ENCODE data around the gene G6PC1.

G6PC1 gene

GRCh38 chr17:42906772-42907446, 6.3 kb downstream of the G6PC1 start:
- H3K27me3 ChIP-seq (ENCODE audit: insufficient read depth, poor library complexity, severe bottlenecking) = no peaks in the 10 kb centered on the region
- peak in 1 of 2 experiments; percentile 35 for DNase-seq (ENCODE audit: low read depth in 1 of 2, low spot score in 1 of 2)
- no peak overlapping the region for H3K4me3 ChIP-seq (replicated peaks; ENCODE audit: insufficient read depth, low read length)
- no peak overlapping the region for H3K27ac ChIP-seq (replicated peaks)
- TF ChIP-seq SPI1 (IDR thresholded peaks at IDR 0.05; ENCODE audit: borderline replicate concordance, low read depth) (peak; percentile 54; the same call in 1 of the 2 replicates), CTCF (IDR thresholded peaks at IDR 0.05; ENCODE audit: insufficient read depth, low read length) (no peak)

GRCh38 chr17:42908872-42909700, 8.5 kb downstream of the G6PC1 start:
- TF ChIP-seq CTCF (IDR thresholded peaks at IDR 0.05; ENCODE audit: insufficient read depth, low read length) (no peak), GABPA (IDR thresholded peaks at IDR 0.05; ENCODE audit: low read depth) (no peak), POLR2AphosphoS5 (IDR thresholded peaks at IDR 0.05; ENCODE audit: low read depth) (no peak), REST (IDR thresholded peaks at IDR 0.05; ENCODE audit: insufficient replicate concordance, low read depth) (no peak), SPI1 (IDR thresholded peaks at IDR 0.05; ENCODE audit: borderline replicate concordance, low read depth) (no peak)
- no peak for DNase-seq (ENCODE audit: low read depth in 1 of 2, low spot score in 1 of 2)
- no peak overlapping the region for H3K4me3 ChIP-seq (replicated peaks; ENCODE audit: insufficient read depth, low read length)
- no peak overlapping the region for H3K27ac ChIP-seq (replicated peaks)
- no peaks in the 10 kb centered on the region for H3K27me3 ChIP-seq (ENCODE audit: insufficient read depth, poor library complexity, severe bottlenecking)

- TF ChIP-seq POLR2AphosphoS5 (IDR thresholded peaks at IDR 0.05; ENCODE audit: low read depth) = no peak
- no peak for TF ChIP-seq REST (IDR thresholded peaks at IDR 0.05; ENCODE audit: insufficient replicate concordance, low read depth)
- no peak for TF ChIP-seq GABPA (IDR thresholded peaks at IDR 0.05; ENCODE audit: low read depth)
- no peak for TF ChIP-seq CTCF (IDR thresholded peaks at IDR 0.05; ENCODE audit: insufficient read depth, low read length)
Measured at GRCh38 chr17:42913522-42913921, 12.9 kb downstream of the G6PC1 start.

More at GRCh38 chr17:42913522-42913921, 12.9 kb downstream of the G6PC1 start:
- Histone ChIP-seq H3K27me3 (ENCODE audit: insufficient read depth, poor library complexity, severe bottlenecking) (no peaks in the 10 kb centered on the region), H3K27ac (replicated peaks) (no peak overlapping the region), H3K4me3 (replicated peaks; ENCODE audit: insufficient read depth, low read length) (no peak overlapping the region)
- DNase-seq (ENCODE audit: low read depth in 1 of 2, low spot score in 1 of 2) = no peak

Data from HL-60 (cell line).